Measurements from ENCODE around the gene SLC25A21.

DNA sequence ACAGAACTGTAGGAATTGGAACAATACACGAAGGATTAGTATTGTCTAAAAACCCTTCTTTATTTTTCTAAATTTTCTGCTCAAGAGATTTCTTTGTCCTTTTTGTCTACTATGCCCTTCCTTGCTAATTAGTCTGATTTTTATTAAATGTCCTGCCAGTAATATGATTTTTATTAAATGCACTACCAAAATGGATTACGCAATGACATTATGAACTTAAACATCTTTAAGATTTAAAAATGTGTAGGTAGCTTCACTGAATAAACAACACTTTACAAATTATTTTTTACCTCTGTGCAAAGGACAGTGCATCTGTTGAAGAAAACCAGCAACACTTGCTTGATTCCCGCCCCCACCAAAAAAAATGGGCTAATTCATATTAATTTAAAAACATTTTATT is 519.0 kb downstream of the SLC25A21 start:
- no peak for TF ChIP-seq CTCF (IDR thresholded peaks at IDR 0.05)
- TF ChIP-seq EZH2 (IDR thresholded peaks at IDR 0.05) = no peak
- no peak for TF ChIP-seq EZH2phosphoT487 (IDR thresholded peaks at IDR 0.05)
